GM19238 (cell line): Measurements from ENCODE around the gene HMCN2.
"Not testable (repeated sequence)": the region's sequence is repeated elsewhere in the genome, so short reads cannot be mapped to it uniquely, and the experiment has no call there.

ENCODE experiments used
- DNase-seq: peaks from one replicate; pipeline ENCODE4 v3.0.0; 2011; ENCODE audit warnings: low spot score; ENCODE audit not compliant: insufficient read length

HMCN2 gene

DNA sequence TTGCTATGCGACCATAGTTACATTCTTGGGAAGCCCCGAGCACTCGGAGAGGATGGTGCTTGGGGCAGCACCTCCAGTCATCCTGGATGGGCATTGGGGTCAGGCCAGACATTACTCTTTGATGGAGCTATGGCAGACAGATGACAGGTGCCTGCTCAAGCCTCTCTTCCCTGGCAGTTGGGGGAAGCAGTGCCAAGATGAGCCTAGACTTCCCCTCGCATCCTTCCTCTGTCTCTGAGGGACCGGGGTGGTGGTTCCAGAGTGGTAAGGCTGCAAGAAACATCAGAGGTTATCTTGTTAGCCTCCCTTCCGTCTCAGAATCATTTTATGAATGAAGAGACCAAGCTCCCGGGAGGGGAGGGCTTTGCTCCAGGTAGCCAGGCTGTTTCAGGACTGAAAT, 2.8 kb upstream of the HMCN2 start:
- DNase-seq, result no peak

GRCh38 chr9:130263601-130264413, 1.8 kb upstream of the HMCN2 start:
- no peak for DNase-seq

DNA sequence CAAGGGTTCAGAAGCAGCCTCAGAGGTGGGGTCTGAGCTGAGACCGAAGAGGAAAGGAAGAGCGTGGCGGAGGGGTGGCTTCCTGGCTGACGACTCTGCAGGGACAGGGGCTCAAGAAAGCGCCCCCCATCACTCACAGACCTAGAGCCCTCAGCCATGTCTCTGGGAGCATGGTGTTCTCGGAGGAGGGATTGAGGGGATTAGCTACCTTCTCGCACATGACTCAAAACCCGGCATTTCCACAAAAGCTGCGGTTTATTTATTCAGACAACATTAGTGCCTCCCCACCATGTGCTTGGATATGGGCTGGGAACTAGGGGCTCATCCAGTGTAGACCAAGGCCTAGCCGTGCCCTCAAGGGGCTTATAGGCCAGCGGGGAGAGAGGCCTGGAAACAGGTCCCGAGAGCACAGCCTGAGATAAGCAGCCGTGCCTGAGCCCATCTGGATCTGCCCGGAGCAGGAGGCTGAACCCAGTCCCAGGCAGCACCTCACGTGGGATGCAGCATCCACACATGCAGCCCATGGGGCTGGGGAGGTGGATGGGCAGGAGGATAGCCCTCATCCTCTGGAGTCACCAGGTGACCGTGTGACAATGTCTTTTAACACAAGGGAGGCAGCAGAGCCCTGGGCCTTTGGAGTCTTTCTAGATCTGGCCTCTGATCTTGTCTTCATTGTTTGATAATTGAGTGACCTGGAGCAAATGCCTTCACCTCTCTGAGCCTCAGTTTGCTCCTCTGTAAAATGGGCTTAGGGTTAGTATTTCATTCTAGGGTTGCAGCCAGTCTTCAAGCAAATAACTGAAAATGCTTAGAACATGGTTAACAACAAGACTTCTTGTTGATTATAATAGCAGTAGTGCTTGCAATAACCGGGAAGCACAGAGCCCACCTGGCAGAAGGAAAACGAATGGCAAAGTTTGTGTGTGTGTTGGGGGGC, 878 bp upstream of the HMCN2 start:
- no peak for DNase-seq

DNA sequence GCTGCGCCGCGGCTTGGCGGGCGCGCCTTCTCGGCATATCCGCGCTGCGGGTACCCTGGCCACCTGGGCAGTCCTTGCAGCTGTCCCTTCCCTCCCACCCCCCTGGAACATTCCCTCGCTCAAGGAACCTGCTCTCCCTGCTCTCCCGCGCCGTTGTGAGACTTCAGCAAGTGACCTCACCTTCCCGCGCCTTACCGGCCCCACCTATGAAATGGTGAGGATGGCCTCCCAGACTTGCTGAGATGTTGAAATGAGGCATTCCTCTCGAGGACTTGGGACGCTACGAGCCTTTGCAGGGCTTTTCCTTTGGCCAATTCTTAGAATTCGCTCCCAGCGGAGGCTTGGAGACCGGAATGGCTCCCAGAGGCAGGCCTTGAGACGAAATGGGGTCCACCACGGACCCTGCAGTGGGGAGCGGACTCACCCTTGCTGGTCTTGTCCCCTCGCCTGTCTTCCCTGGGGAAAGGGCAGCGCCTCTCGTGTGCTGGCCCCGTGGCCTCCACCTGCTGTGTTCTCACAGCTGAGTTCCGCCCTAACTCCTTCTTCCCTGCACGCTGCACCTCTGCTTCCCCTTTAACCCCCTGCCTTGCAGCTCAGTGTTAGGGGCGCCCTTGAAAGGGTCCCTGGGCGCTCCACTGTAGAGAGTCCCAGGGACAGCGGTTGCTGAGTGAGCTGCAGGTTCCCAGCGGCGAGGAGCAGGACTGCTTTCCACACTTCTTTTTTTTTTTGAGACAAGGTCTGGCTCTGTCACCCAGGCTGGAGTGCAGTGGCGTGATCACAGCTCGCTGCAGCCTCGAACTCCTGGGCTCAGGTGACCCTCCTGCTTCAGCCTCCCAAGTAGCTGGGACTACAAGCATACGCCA, 907 bp downstream of the HMCN2 start:
- DNase-seq, result no peak

DNA sequence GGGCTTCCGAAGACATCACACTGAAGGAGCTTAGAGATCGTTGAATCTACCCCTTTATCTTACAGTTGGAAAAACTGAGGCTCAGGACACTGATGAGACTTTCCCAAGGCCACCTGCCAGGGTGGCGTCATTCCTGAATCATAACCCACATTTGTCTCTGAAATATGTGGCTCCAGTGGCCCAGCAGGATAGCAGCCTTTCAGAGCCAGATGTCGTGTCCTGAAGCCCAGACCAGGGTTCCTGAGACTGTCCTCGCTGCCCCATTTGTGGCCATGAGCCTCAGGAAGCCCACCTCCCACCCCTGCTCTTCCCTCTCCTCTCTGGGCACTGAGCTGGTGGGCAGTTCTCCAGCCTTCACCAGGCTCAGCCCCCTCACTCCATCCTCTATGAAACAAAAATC, 2.4 kb downstream of the HMCN2 start:
- DNase-seq, result no peak

GRCh38 chr9:130268521-130269211, 3.1 kb downstream of the HMCN2 start:
- no peak for DNase-seq

DNA sequence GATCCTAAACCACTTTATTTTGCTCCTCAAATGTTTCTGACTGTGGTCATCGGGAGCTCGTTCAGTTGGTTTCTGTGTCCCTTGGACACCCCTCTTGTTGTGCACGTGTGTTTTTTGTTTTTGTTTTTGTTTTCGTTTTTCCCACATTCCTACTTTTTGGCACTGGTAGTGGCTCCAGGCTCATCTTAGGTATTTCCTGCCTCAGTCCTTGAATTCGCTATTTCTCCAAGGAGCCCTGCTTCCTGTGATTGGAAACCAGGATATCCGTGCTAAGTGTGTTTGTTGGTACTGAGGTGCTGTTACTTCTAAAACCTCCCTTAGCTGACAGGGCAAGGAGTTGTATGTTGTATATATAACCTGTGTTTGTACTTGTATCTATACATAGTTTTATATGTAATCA, 5.9 kb downstream of the HMCN2 start:
- no peak for DNase-seq

- DNase-seq, result no peak
These were observed 9.6 kb downstream of the HMCN2 start for GRCh38 chr9:130275156-130275555.

DNA sequence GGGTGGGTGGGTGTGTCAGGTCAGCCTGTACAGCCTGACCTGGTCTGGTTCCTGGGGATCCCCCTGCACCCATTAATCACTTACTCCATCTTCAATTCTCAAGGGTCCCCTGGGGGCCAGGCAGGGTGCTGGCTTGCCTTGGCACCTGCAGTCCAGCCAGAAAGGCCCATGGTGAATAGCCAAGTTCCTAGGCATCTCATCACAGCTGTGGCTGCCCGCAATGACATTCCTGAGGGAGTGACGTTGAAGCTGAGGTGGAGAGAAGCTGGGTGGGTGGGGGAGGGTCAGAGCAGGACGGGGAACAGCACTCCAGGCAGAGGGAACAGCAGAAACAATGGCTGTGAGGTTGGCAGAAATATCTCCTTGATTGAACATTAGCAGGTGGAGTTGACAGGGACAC, 10.6 kb downstream of the HMCN2 start:
- no peak for DNase-seq

DNA sequence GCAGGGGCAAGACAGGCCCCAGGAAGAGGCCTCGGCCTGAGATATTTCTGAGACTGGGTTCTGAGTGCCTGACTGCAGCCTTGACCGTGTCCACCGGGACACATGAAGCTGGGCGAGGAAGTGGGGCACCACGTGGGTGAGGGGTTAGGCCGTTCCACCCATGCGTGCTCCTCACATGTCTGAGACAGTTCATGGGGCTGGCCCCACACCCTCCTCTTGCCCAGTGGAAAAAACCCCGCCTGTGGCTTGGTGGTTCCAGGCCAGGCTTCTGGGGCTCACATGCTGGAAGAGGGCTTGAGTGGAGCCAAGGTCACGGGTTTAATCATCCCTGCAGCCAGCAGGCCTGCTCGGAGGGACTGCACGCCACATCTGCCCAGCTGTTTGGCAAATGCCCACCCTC, 11.4 kb downstream of the HMCN2 start:
- no peak for DNase-seq

GRCh38 chr9:130277525-130277924, 12.0 kb downstream of the HMCN2 start:
- not testable (repeated sequence) for DNase-seq

GRCh38 chr9:130283539-130284248, 18.1 kb downstream of the HMCN2 start:
- DNase-seq, result no peak

DNA sequence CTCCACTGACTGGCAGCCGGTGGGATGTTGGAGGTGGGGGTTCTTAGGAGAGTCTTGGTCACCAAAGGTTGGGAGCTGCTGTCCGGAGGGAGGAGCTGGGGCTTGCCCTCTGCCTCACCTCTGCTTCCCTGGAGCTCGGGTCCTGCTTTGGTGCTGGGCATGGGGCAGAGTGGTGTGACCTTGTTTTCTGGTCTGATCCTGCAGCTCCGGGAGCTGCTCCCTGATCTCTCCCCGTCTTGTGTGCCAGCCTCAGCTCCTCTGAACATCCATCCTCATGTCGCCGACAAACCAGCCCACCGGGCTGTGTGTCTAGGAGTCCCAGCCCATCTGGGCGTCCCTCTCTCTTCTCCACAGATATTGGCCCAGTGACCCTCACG, 18.7 kb downstream of the HMCN2 start:
- no peak for DNase-seq

DNA sequence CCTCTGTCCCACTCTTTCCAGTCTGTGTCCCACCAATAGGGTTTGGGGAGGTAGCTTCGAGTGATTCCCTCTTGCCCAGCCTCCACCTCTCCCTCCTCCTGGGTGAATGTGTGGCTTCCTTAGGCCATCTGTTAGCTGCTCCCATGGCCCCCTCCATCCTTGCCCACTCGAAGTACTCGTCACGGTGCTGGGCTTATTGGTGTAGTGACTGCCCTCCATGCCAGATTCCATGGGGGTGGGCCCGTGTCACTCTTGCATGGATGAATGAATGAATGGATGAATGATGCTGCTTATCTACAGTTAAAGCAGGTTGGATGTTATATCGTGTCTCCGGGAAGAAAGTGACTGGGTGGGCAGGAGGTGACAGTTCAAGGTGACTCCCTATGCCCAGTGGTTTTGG, 19.1 kb downstream of the HMCN2 start:
- DNase-seq, result no peak

- no peak for DNase-seq
These were observed 19.7 kb downstream of the HMCN2 start for GRCh38 chr9:130285271-130285670.

DNA sequence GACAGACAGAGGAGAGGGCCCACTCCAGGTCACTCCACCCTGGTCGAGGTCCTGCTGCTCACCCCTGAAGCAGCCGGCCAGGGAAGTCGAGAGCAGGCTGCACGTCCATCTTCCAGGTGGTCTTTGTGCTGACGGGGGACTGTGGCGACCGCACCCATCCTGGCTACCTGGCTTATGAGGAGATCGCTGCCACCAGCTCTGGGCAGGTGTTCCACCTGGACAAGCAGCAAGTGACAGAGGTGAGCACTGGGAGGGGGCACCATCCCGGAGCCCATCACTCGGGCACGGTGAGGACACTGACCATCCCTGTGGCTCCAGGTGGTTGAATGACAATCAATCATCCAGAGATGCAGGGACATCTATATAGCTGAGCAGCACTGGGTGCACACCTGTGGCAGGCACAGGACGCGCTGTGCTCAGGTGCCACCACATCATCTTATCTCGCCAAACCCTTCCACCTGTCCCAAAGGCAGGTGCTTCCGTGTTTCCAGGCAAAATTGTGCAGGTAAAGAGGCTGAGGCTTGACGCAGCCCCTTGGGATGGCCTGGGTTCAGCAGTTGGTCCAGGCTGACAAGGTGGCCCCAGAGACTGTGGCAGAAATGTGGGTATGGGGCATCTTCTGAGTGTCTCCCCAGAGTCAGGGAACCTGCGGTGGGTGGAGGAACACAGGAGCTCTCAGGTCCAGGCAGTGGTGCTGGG, 20.7 kb downstream of the HMCN2 start:
- no peak for DNase-seq

DNA sequence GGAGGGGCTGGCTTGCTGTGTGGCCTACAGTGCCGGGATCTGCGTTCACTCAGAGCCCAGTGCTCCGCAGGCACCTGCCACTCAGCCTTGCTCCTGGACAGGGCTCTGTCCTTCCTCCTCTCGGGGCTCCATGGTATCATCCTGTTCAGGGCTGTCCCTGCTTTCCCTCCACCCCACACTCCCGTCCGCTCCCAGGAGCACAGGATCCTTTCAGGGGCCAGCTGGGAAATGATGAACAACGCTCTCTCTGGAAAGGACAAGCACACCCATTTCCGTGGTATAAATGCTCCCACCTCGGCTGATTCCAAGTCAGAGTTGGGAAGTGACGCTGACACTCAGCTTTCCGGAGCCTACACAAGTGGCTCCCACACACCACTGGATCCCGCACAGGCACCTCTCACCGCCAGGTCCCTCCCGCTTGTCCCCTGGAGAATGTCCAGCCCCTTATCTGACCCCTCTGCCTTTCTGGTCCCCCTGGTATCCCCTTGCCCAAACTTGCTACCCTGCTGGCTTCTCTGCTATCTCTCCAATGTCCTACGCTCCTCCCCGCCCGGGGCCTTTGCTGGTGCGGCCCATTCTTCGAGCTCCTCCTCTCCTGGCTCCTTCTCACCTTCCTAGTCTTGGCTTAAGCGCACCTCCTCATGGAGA, 21.3 kb downstream of the HMCN2 start:
- no peak for DNase-seq

GRCh38 chr9:130287736-130288135, 22.2 kb downstream of the HMCN2 start:
- DNase-seq, result no peak

DNA sequence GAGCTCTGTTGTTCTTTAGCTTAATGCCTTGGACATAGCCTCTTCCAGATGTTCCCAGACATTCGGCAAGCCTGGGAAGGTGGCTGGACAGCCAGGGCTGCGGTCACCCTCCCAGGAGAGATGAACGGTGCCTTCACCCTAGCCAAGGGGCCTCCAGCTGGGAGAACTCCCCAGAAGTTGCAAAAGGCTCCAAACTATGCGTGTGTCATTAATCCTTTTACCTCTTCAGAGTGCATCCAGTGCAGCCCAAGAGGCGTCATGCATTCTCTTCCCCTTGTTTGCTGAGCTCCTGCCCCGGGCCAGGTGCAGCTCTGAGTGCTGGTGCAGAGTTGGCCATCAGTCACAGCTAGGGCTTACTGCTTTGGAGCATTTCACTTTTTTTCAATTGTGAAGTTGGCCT, 22.8 kb downstream of the HMCN2 start:
- DNase-seq, result no peak
